IMR-90 (cell line): ENCODE data around the gene PDE4A. TPM values are rescaled to one million over a fixed set of nuclear protein-coding genes. Genes with fewer than 3 reads are reported as not detected.

Source experiments
- ATAC-seq: fragments of 200-7000 bp; cut with Tn5 transposase; 2 replicates; pipeline ENCODE4 v1.9.1; 2020; ENCODE audit warnings: low read depth, mild to moderate bottlenecking, moderate library complexity
- BruUV-seq: library from RNA; stranded (reverse); fragments of 400-500 nt; replicated peaks from 2 replicates; lab custom pipeline; 2021; lab: Mats Ljungman, UMichigan
- CTCF ChIA-PET: fragments of 300-600 bp; formaldehyde crosslinking; extraction: SDS; loops from one replicate; lab custom pipeline; 2021; ENCODE audit warnings: antibody characterized with exemption; lab: Yijun Ruan, JAX
- POLR2A ChIA-PET: fragments of 300-600 bp; sonication (Branson Sonifier 250); formaldehyde crosslinking; loops from one replicate; lab custom pipeline; 2022; ENCODE audit warnings: antibody characterized with exemption; ENCODE audit not compliant: unreplicated experiment; lab: Charles Lee
- DNase-seq: peaks from one replicate; pipeline ENCODE4 v3.0.0; 2013
- H2AFZ ChIP-seq: replicated peaks from 2 replicates; pipeline ENCODE3; 2013; ENCODE audit warnings: low read length, mild to moderate bottlenecking; ENCODE audit not compliant: poor library complexity
- H2AK5ac ChIP-seq: 2 replicates; pipeline ENCODE4 v1.6.1; 2013; ENCODE audit warnings: low read depth, low read length, inconsistent platforms
- H2AK9ac ChIP-seq: replicated peaks from 2 replicates; pipeline ENCODE3; 2013; ENCODE audit warnings: mild to moderate bottlenecking, low read depth, low read length, moderate library complexity; ENCODE audit not compliant: poor library complexity
- H2BK120ac ChIP-seq: 2 replicates; pipeline ENCODE4 v1.6.1; 2013; ENCODE audit warnings: low read depth, low read length, inconsistent platforms
- H2BK15ac ChIP-seq: 3 replicates; pipeline ENCODE4 v1.6.1; 2013; ENCODE audit warnings: low read depth, low read length, inconsistent platforms
- H2BK20ac ChIP-seq: 2 replicates; pipeline ENCODE4 v1.6.1; 2013; ENCODE audit warnings: low read depth, mild to moderate bottlenecking, inconsistent platforms, low read length, moderate library complexity
- H2BK5ac ChIP-seq: 2 replicates; pipeline ENCODE4 v1.6.1; 2013; ENCODE audit warnings: mild to moderate bottlenecking, low read depth, low read length, inconsistent platforms; ENCODE audit not compliant: poor library complexity, severe bottlenecking
- H3K14ac ChIP-seq: replicated peaks from 2 replicates; pipeline ENCODE4 v1.6.1; 2013; ENCODE audit warnings: low read depth, low read length, inconsistent platforms
- H3K18ac ChIP-seq: 2 replicates; pipeline ENCODE4 v1.6.1; 2013; ENCODE audit warnings: low read depth, low read length, control low read depth
- H3K23ac ChIP-seq: 2 replicates; pipeline ENCODE4 v1.6.1; 2013; ENCODE audit warnings: low read depth, low read length, inconsistent platforms
- H3K27ac ChIP-seq: 2 replicates; pipeline ENCODE4 v1.5.1; 2013; ENCODE audit warnings: mild to moderate bottlenecking, control low read depth, low read length; ENCODE audit not compliant: insufficient read depth
- H3K27me3 ChIP-seq: 2 replicates; pipeline ENCODE4 v1.6.1; 2013; ENCODE audit warnings: low read length; ENCODE audit not compliant: control insufficient read depth, insufficient read depth
- H3K36me3 ChIP-seq: 2 replicates; pipeline ENCODE4 v1.6.1; 2013; ENCODE audit warnings: low read length, mixed read lengths; ENCODE audit not compliant: control insufficient read depth, insufficient read depth
- H3K4ac ChIP-seq: 2 replicates; pipeline ENCODE4 v1.6.1; 2013; ENCODE audit warnings: low read depth, low read length, inconsistent platforms
- H3K4me1 ChIP-seq: 2 replicates; pipeline ENCODE4 v1.6.1; 2013; ENCODE audit warnings: low read length, mixed read lengths; ENCODE audit not compliant: control insufficient read depth, insufficient read depth
- H3K4me2 ChIP-seq: 2 replicates; pipeline ENCODE4 v1.6.1; 2013; ENCODE audit warnings: low read depth, mild to moderate bottlenecking, control low read depth, low read length, moderate library complexity
- H3K4me3 ChIP-seq: 2 replicates; pipeline ENCODE4 v1.5.1; 2013; ENCODE audit warnings: low read depth, mild to moderate bottlenecking, control low read depth, low read length, moderate library complexity; ENCODE audit not compliant: insufficient read depth
- H3K56ac ChIP-seq: 2 replicates; pipeline ENCODE4 v1.6.1; 2013; ENCODE audit warnings: low read length, inconsistent platforms; ENCODE audit not compliant: insufficient read depth; ENCODE audit errors: extremely low read depth
- H3K79me1 ChIP-seq, 2 experiments: 2 replicates each; pipeline ENCODE4 v1.6.1; 2013; ENCODE audit warnings: low read length in 2 of 2, inconsistent platforms in 1 of 2, low read depth in 1 of 2
- H3K9ac ChIP-seq: 2 replicates; pipeline ENCODE4 v1.6.1; 2013; ENCODE audit warnings: low read depth, low read length, control low read depth
- H3K9me1 ChIP-seq: 2 replicates; pipeline ENCODE4 v1.6.1; 2013; ENCODE audit warnings: low read length, inconsistent platforms; ENCODE audit not compliant: insufficient read depth
- H3K9me3 ChIP-seq: 2 replicates; pipeline ENCODE4 v1.6.1; 2013; ENCODE audit warnings: low read length; ENCODE audit not compliant: control insufficient read depth, insufficient read depth
- H4K20me1 ChIP-seq: 2 replicates; pipeline ENCODE4 v1.6.1; 2013; ENCODE audit warnings: low read length, inconsistent platforms; ENCODE audit not compliant: insufficient read depth
- H4K5ac ChIP-seq: 2 replicates; pipeline ENCODE4 v1.6.1; 2013; ENCODE audit warnings: mild to moderate bottlenecking, low read depth, low read length, control low read depth
- H4K8ac ChIP-seq, 2 experiments: 2 replicates each; pipeline ENCODE4 v1.6.1; 2013; ENCODE audit warnings: low read depth in 2 of 2, low read length in 2 of 2, control low read depth in 1 of 2, inconsistent platforms in 1 of 2
- H4K91ac ChIP-seq: 2 replicates; pipeline ENCODE4 v1.6.1; 2013; ENCODE audit warnings: low read depth, low read length, inconsistent platforms; ENCODE audit not compliant: insufficient read depth
- CEBPB ChIP-seq: IDR thresholded peaks from 2 replicates; pipeline ENCODE4 v1.6.1; 2012; ENCODE audit warnings: low read depth, low read length, improper control_type of control experiment
- MAFK ChIP-seq: IDR thresholded peaks from 2 replicates; pipeline ENCODE4 v1.6.1; 2012; ENCODE audit warnings: low read depth, low read length, improper control_type of control experiment
- MAZ ChIP-seq: IDR thresholded peaks from 2 replicates; pipeline ENCODE4 v1.6.1; 2012; ENCODE audit warnings: low read depth, mild to moderate bottlenecking, low read length, improper control_type of control experiment, moderate library complexity, borderline replicate concordance
- NFE2L2 ChIP-seq: fragments of 150-350 bp; IDR thresholded peaks from 2 replicates; pipeline ENCODE4 v1.6.1; 2016; ENCODE audit warnings: low read depth, mild to moderate bottlenecking, low read length
- WGBS, 2 experiments: methylation state at CpG; one replicate each; pipeline versions ENCODE4 v1.1.5 to v1.1.7; 2013; ENCODE audit warnings: missing lambda C conversion rate in 2 of 2; ENCODE audit not compliant: insufficient read length in 1 of 2; ENCODE audit errors: extremely low coverage in 2 of 2; 5-methylcytosine and 5-hydroxymethylcytosine counted together
- dilution Hi-C: fragments of 300-500 bp; cut with HindIII; formaldehyde crosslinking; loops from one replicate; pipeline ENCODE4 v1.14.3; 2018; ENCODE audit warnings: low sequenced_read_pairs; ENCODE audit not compliant: unreplicated experiment
- in situ Hi-C: fragments of 300-500 bp; cut with MboI; formaldehyde crosslinking; loops from 3 replicates; pipeline ENCODE4 v1.14.3; 2019; ENCODE audit warnings: low sequenced_read_pairs, inconsistent platforms, mixed read lengths
- intact Hi-C: fragments of 100-400 bp; cut with micrococcal nuclease; formaldehyde crosslinking; loops from 2 replicates; pipeline ENCODE4 v1.10.0; 2022
- polyA plus RNA-seq, 3 experiments: library from polyadenylated mRNA; depleted of rRNA; stranded (reverse); fragments of >200 nt; gene quantifications; 2 replicates each; pipeline ENCODE4 v1.2.3, GENCODE V29; 2012; ENCODE audit warnings: low replicate concordance in 1 of 3
- total RNA-seq: library from RNA; depleted of rRNA; stranded (reverse); fragments of >200 nt; gene quantifications from 2 replicates; pipeline ENCODE4 v1.2.3, GENCODE V29; 2012
- TF ChIP-seq, protein P1 (sequence below): fragments of 150-350 bp; IDR thresholded peaks from 2 replicates; pipeline ENCODE4 v1.6.1; 2017; ENCODE audit warnings: mild to moderate bottlenecking, antibody characterized with exemption, low read length, low read depth

PDE4A gene
- total and polyA plus RNA-seq, 2 of the 4 experiments (the other 2 are of a cell fraction): 1.8 to 7.0 TPM

DNA sequence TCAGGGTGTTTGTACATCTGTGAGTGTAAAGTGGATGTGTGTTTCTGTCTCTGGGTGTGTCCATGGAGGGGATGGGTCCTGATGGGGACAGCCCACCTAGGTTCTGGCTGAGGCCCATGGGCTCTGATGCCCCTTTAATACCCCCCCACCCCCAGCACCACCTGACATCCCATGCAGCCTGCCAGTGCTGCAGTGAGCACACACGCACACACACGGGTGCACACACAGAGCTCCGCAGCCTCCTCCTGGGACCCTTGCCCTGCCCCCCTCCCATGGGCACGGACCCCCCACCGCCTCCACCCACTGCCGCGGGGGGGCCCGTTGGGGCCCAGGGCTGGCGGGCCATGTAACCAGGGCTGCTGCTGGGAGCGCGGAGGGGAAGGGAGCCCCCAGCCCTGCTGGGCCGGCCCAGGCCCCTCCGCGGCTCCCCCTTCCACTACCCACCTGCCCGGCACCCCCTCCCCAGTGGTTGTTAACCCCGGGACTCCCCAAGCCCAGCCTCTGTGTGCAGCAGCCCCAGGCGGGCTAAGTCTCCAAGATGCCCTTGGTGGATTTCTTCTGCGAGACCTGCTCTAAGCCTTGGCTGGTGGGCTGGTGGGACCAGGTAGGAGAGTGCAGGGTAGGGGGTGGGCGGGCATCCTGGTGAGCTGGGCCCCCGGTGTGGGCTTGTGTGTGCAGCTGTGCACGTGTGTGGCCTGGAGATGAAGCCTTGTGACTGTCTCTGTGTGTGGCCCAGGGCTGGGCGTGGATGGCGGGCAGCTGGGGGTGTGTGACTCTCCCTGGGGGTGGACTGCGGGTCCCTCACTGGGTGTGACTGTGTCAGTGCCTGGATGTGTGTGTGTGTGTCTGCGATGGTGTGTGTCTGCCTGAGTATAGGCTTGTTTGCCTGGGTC, 32.6 kb downstream of the PDE4A start:
- dilution Hi-C loops: no loop called here
- H4K8ac ChIP-seq: no peak overlapping the region
- ChIA-PET POLR2A (no interaction called here), CTCF (no interaction called here)
- no peak overlapping the region for H2BK15ac ChIP-seq
- no peak overlapping the region for H3K18ac ChIP-seq
- intact Hi-C loops: no loop called here
- H3K36me3 ChIP-seq: peaks cover 7% of the 10 kb centered on the region
- no peak overlapping the region for H3K4me3 ChIP-seq
- no peaks in the 10 kb centered on the region for H3K9me3 ChIP-seq
- no peak overlapping the region for H2BK120ac ChIP-seq
- H3K9me1 ChIP-seq: peaks cover 5% of the 10 kb centered on the region; the same call in 1 of the 2 replicates
- H3K27me3 ChIP-seq: no peaks in the 10 kb centered on the region
- ATAC-seq (no peak), DNase-seq (no peak)
- no peak overlapping the region for H3K9ac ChIP-seq
- H2AK9ac ChIP-seq: no peak overlapping the region
- no peak overlapping the region for H4K91ac ChIP-seq
- TF ChIP-seq MAZ (no peak), CEBPB (no peak), NFE2L2 (no peak), MAFK (no peak)
- TF ChIP-seq, protein P1, sequence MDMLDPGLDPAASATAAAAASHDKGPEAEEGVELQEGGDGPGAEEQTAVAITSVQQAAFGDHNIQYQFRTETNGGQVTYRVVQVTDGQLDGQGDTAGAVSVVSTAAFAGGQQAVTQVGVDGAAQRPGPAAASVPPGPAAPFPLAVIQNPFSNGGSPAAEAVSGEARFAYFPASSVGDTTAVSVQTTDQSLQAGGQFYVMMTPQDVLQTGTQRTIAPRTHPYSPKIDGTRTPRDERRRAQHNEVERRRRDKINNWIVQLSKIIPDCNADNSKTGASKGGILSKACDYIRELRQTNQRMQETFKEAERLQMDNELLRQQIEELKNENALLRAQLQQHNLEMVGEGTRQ: no peak
- no peak overlapping the region for H3K27ac ChIP-seq
- H2BK20ac ChIP-seq: no peak overlapping the region
- peaks cover 0 to 8% of the 10 kb centered on the region in 2 experiments; a peak in 1 of 4 replicates for H3K79me1 ChIP-seq
- no peak overlapping the region for H2BK5ac ChIP-seq
- no peak overlapping the region for H3K14ac ChIP-seq
- H3K23ac ChIP-seq: no peak overlapping the region
- no peak overlapping the region for H3K4ac ChIP-seq
- no peaks in the 10 kb centered on the region; the same call in 1 of the 2 replicates for H4K20me1 ChIP-seq
- no peak overlapping the region for H2AK5ac ChIP-seq
- H3K4me2 ChIP-seq: no peak overlapping the region
- no peaks in the 10 kb centered on the region for H3K4me1 ChIP-seq
- H4K5ac ChIP-seq: no peak overlapping the region
- WGBS, 2 experiments: 32% methylated on average over 6 of the region's 25 CpGs; no CpG with 5 or more reads in 1 of the 2 experiments
- H3K56ac ChIP-seq: no peak overlapping the region
- no TSS peak for BruUV-seq
- in situ Hi-C loops: no loop called here
- H2AFZ ChIP-seq: no peak overlapping the region
